ENCODE measurements around the gene TNK1.

DNA sequence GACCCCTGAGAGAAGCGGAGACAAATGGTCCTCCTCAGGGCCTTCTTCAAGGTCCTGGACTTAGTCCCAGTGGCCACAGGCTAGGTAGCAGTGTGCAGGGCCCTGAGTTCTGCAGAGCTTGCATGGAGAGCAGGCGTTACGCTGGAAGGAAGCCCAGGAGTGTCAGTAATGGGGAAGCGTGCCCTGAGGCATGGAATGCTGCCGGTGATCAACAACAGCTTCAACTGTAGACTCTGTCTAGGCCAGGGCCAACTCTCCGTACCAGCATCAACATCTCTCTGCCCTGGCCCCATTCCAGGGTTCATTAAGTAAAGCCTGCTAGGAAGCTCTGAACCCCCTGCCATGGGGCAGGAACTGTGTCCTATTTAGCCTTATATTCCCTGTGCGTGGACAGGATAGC, 568 bp upstream of the TNK1 start:
- no peak for TF ChIP-seq POLR2AphosphoS5 (IDR thresholded peaks at IDR 0.05; ENCODE audit: low read depth, low read length)
- TF ChIP-seq SIN3A (IDR thresholded peaks at IDR 0.05; ENCODE audit: borderline replicate concordance, insufficient read depth, low read length), result no peak
- TF ChIP-seq, protein P1, sequence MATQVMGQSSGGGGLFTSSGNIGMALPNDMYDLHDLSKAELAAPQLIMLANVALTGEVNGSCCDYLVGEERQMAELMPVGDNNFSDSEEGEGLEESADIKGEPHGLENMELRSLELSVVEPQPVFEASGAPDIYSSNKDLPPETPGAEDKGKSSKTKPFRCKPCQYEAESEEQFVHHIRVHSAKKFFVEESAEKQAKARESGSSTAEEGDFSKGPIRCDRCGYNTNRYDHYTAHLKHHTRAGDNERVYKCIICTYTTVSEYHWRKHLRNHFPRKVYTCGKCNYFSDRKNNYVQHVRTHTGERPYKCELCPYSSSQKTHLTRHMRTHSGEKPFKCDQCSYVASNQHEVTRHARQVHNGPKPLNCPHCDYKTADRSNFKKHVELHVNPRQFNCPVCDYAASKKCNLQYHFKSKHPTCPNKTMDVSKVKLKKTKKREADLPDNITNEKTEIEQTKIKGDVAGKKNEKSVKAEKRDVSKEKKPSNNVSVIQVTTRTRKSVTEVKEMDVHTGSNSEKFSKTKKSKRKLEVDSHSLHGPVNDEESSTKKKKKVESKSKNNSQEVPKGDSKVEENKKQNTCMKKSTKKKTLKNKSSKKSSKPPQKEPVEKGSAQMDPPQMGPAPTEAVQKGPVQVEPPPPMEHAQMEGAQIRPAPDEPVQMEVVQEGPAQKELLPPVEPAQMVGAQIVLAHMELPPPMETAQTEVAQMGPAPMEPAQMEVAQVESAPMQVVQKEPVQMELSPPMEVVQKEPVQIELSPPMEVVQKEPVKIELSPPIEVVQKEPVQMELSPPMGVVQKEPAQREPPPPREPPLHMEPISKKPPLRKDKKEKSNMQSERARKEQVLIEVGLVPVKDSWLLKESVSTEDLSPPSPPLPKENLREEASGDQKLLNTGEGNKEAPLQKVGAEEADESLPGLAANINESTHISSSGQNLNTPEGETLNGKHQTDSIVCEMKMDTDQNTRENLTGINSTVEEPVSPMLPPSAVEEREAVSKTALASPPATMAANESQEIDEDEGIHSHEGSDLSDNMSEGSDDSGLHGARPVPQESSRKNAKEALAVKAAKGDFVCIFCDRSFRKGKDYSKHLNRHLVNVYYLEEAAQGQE (IDR thresholded peaks at IDR 0.05; ENCODE audit: insufficient read depth in 1 of 2, low read depth in 2 of 2, low read length in 2 of 2), result no peak
- TF ChIP-seq FOXP2 (optimal IDR thresholded peaks at IDR 0.05; ENCODE audit: borderline replicate concordance, extremely low read depth, extremely low read length, insufficient read depth), result no peak
- no peak for TF ChIP-seq TAF1 (IDR thresholded peaks at IDR 0.05; ENCODE audit: borderline replicate concordance, insufficient read depth, low read length)

Measured in PFSK-1 (cell line).